ENCODE results near the gene CFAP69. TPM values are rescaled to one million over a fixed set of nuclear protein-coding genes. Genes with fewer than 3 reads are reported as not detected.

Gene CFAP69
- total and polyA plus RNA-seq, 2 of the 8 experiments (the other 6 are each of a cell fraction or from before 2014, with no cell fraction given) = 1.00 to 3.8 TPM

DNA sequence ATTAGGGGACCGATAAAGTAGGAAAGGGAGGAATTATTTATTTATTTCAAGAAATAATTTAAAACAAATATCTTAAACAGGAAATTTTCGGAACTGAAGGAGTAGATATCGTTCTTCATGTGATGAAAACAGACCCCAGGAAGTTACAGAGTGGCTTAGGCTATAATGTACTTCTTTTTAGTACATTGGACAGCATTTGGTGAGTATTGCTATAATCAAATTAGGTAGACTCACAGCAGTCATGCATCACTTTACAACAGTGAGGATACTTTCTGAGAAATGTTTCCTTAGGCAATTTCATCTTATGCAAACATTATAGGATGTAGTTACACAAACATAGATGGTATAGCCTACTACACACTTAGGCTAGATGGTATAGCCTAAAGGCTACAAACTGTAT is 43.2 kb downstream of the CFAP69 start:
- H3K9me3 ChIP-seq (ENCODE audit: insufficient read depth in 2 of 2, low read depth in 1 of 2, low read length in 1 of 2) = no peaks in the 10 kb centered on the region; a peak in 2 of 4 replicates
- no peak overlapping the region for H3K4ac ChIP-seq (replicated peaks; ENCODE audit: insufficient read length, low read depth, low read length)
- no peak overlapping the region for H3K56ac ChIP-seq (replicated peaks; ENCODE audit: insufficient read length, low read depth, low read length)
- POLR2A ChIA-PET (ENCODE audit: partially characterized antibody) = no interaction called here
- H3K27me3 ChIP-seq (replicated peaks in 1 of 4; ENCODE audit: control insufficient read depth in 3 of 4, extremely low read depth in 1 of 4, insufficient read depth in 3 of 4, low read length in 3 of 4) = no peaks in the 10 kb centered on the region
- H3K14ac ChIP-seq (ENCODE audit: insufficient read length) = no peak overlapping the region
- no peak overlapping the region for H2BK120ac ChIP-seq (replicated peaks; ENCODE audit: low read depth, low read length)
- H3K9ac ChIP-seq (replicated peaks in 1 of 4; ENCODE audit: extremely low read depth in 1 of 4, low read depth in 3 of 4, low read length in 3 of 4) = no peak overlapping the region
- no peak overlapping the region for H2BK15ac ChIP-seq (ENCODE audit: low read length)
- no peak overlapping the region for H3K4me3 ChIP-seq (ENCODE audit: extremely low read depth in 1 of 4, insufficient read depth in 2 of 4, low read depth in 3 of 4, low read length in 4 of 4)
- no peak overlapping the region for H2AK5ac ChIP-seq (ENCODE audit: low read depth, low read length)
- no peaks in the 10 kb centered on the region for H3K4me1 ChIP-seq (replicated peaks in 1 of 4; ENCODE audit: control insufficient read depth in 3 of 4, insufficient read depth in 4 of 4, low read length in 3 of 4)
- H2BK5ac ChIP-seq (ENCODE audit: low read depth, low read length) = no peak overlapping the region
- H3K23ac ChIP-seq (ENCODE audit: insufficient read length) = no peak overlapping the region
- no peak overlapping the region for H4K8ac ChIP-seq (ENCODE audit: extremely low read depth, insufficient read depth, low read length)
- peaks cover 0 to 3% (median under 1%) of the 10 kb centered on the region in 4 experiments; a peak in 2 of 8 replicates for H3K36me3 ChIP-seq (ENCODE audit: control insufficient read depth in 2 of 4, insufficient read depth in 4 of 4, low read length in 3 of 4)
- CTCF ChIA-PET (ENCODE audit: partially characterized antibody) = interaction anchor here (0.8 kb wide), 1 partner anchor 10 kb away, joined by 3 read pairs; no protein-coding TSS in a partner anchor
- no peak overlapping the region for H2BK12ac ChIP-seq (ENCODE audit: low read depth, low read length)
- DNase-seq (ENCODE audit: low read depth in 1 of 2, low spot score in 2 of 2) (no peak), FAIRE-seq (no peak)
- H2AFZ ChIP-seq (ENCODE audit: low read length) = no peak overlapping the region
- H3K27ac ChIP-seq (ENCODE audit: low read depth, low read length) = no peak overlapping the region
- H3K79me2 ChIP-seq (ENCODE audit: control insufficient read depth in 1 of 2, insufficient read depth in 2 of 2, low read length in 2 of 2) = no peaks in the 10 kb centered on the region
- no peak overlapping the region for H2BK20ac ChIP-seq (ENCODE audit: low read length)
- H4K20me1 ChIP-seq (replicated peaks in 1 of 2; ENCODE audit: control insufficient read depth in 1 of 2, insufficient read depth in 2 of 2, low read length in 2 of 2) = no peaks in the 10 kb centered on the region
- H4K91ac ChIP-seq (replicated peaks; ENCODE audit: insufficient read length, low read length) = no peak overlapping the region
- WGBS, 2 experiments (ENCODE audit: extremely low coverage in 1 of 2, insufficient coverage in 1 of 2, insufficient read length in 1 of 2, insufficient replicate concordance in 2 of 2, low coverage in 1 of 2, low lambda C conversion rate in 2 of 2, missing lambda C conversion rate in 1 of 2) = 86% methylated on average over 3 of the region's 3 CpGs; no CpG with 5 or more reads in 1 of the 2 experiments
- H3K79me1 ChIP-seq (ENCODE audit: low read depth, low read length) = no peaks in the 10 kb centered on the region
- no peaks in the 10 kb centered on the region for H3K23me2 ChIP-seq (ENCODE audit: low read depth, low read length)
- no peak overlapping the region for H4K5ac ChIP-seq (ENCODE audit: insufficient read length, low read depth, low read length)
- no peak overlapping the region for H3K4me2 ChIP-seq (ENCODE audit: insufficient read depth in 1 of 2, low read depth in 2 of 2, low read length in 2 of 2)
- H3K18ac ChIP-seq (ENCODE audit: extremely low read depth, low read length) = no peak overlapping the region
- TF ChIP-seq RFX5 (IDR thresholded peaks at IDR 0.05; ENCODE audit: borderline replicate concordance, low read depth, low read length) (no peak), HDAC2 (IDR thresholded peaks at IDR 0.05; ENCODE audit: borderline replicate concordance in 1 of 2, low read depth in 2 of 2, low read length in 2 of 2) (no peak), KDM1A (IDR thresholded peaks at IDR 0.05; ENCODE audit: borderline replicate concordance, low read length) (no peak), CEBPB (IDR thresholded peaks at IDR 0.05; ENCODE audit: low read depth, low read length) (no peak), TAF7 (optimal IDR thresholded peaks at IDR 0.05; ENCODE audit: borderline replicate concordance, low read depth, low read length) (no peak), TBP (IDR thresholded peaks at IDR 0.05; ENCODE audit: low read depth, low read length) (no peak), HDAC6 (IDR thresholded peaks at IDR 0.05; ENCODE audit: low read depth, low read length) (no peak), CBX5 (IDR thresholded peaks at IDR 0.05; ENCODE audit: low read depth, low read length) (no peak), TAF1 (IDR thresholded peaks at IDR 0.05; ENCODE audit: low read depth, low read length) (no peak), JUN (IDR thresholded peaks at IDR 0.05; ENCODE audit: low read depth, low read length) (no peak), RBBP5 (IDR thresholded peaks at IDR 0.05; ENCODE audit: borderline replicate concordance, low read depth, low read length) (no peak), BRCA1 (IDR thresholded peaks at IDR 0.05; ENCODE audit: low read depth, low read length) (no peak), RXRA (IDR thresholded peaks at IDR 0.05; ENCODE audit: insufficient read depth, low read depth, low read length) (no peak), BACH1 (IDR thresholded peaks at IDR 0.05; ENCODE audit: low read length) (no peak)
